Endodermal cell (in vitro differentiated cells): ENCODE data around the gene LRPAP1. TPM values are rescaled to one million over a fixed set of nuclear protein-coding genes. Genes with fewer than 3 reads are reported as not detected.

Source experiments
- DNase-seq: peaks from one replicate; pipeline ENCODE4 v3.0.0-alpha.2; 2017
- H3K27ac ChIP-seq: 2 replicates; pipeline ENCODE4 v1.5.1; 2013; ENCODE audit warnings: mild to moderate bottlenecking, low read depth, low read length, moderate library complexity
- H3K27me3 ChIP-seq: 2 replicates; pipeline ENCODE4 v1.6.1; 2013; ENCODE audit warnings: mild to moderate bottlenecking, low read length, moderate library complexity; ENCODE audit not compliant: insufficient read depth, control insufficient read depth, poor library complexity, severe bottlenecking
- H3K36me3 ChIP-seq: 2 replicates; pipeline ENCODE4 v1.7.0; 2013; ENCODE audit warnings: mild to moderate bottlenecking, low read length, moderate library complexity; ENCODE audit not compliant: control insufficient read depth, insufficient read depth
- H3K4me1 ChIP-seq: one replicate; pipeline ENCODE4 v1.7.0; 2013; ENCODE audit warnings: low read length; ENCODE audit not compliant: control insufficient read depth, insufficient read depth
- H3K4me3 ChIP-seq: 2 replicates; pipeline ENCODE4 v1.5.1; 2013; ENCODE audit warnings: mild to moderate bottlenecking, low read length, moderate library complexity
- H3K9ac ChIP-seq: 2 replicates; pipeline ENCODE4 v1.6.1; 2013; ENCODE audit warnings: mild to moderate bottlenecking, low read length, moderate library complexity; ENCODE audit not compliant: poor library complexity, severe bottlenecking; ENCODE audit errors: extremely low read depth
- H3K9me3 ChIP-seq: 2 replicates; pipeline ENCODE4 v1.6.1; 2013; ENCODE audit warnings: mild to moderate bottlenecking, low read length, moderate library complexity; ENCODE audit not compliant: control insufficient read depth
- H3K27ac Mint-ChIP-seq: 2 replicates; pipeline ENCODE4 v1.8.0; 2020; ENCODE audit warnings: mixed read lengths
- H3K27me3 Mint-ChIP-seq: 2 replicates; pipeline ENCODE4 v1.8.0; 2021; ENCODE audit warnings: mild to moderate bottlenecking, mixed read lengths; ENCODE audit not compliant: insufficient read depth
- H3K36me3 Mint-ChIP-seq: 2 replicates; pipeline ENCODE4 v1.8.0; 2020; ENCODE audit warnings: low read depth, mixed read lengths
- H3K4me1 Mint-ChIP-seq: 2 replicates; pipeline ENCODE4 v1.8.0; 2020; ENCODE audit warnings: mixed read lengths
- H3K4me3 Mint-ChIP-seq: 2 replicates; pipeline ENCODE4 v1.8.0; 2020; ENCODE audit warnings: mild to moderate bottlenecking, moderate library complexity, mixed read lengths
- H3K9me3 Mint-ChIP-seq: 2 replicates; pipeline ENCODE4 v1.8.0; 2020; ENCODE audit warnings: mild to moderate bottlenecking, mixed read lengths
- WGBS, 2 experiments: methylation state at CpG; one replicate each; pipeline versions ENCODE4 v1.1.5 to v1.1.7; 2013; ENCODE audit warnings: missing lambda C conversion rate in 2 of 2, mixed read lengths in 1 of 2; ENCODE audit not compliant: insufficient coverage in 1 of 2, insufficient read length in 1 of 2; 5-methylcytosine and 5-hydroxymethylcytosine counted together
- total RNA-seq, 2 donors: library from RNA; stranded (reverse); fragmentation: NEBNext Ultra II Directional in 1 of 2; extraction: Animal tissue kit (Norgen Biotek cat#: 25700) in 1 of 2; gene quantifications; 2 replicates in 1 of 2; 3 replicates in 1 of 2; pipeline ENCODE4 v1.2.1, GENCODE V29; 2021
- TF ChIP-seq, protein P1 (sequence below): fragments of 200-600 bp; sonication (generic); conservative IDR thresholded peaks from 2 replicates; pipeline ENCODE4 v1.5.0; 2021; ENCODE audit warnings: antibody characterized with exemption, mild to moderate bottlenecking

Gene LRPAP1
- total RNA-seq, 2 donors from 2014 or later, result 111 to 129 TPM

DNA sequence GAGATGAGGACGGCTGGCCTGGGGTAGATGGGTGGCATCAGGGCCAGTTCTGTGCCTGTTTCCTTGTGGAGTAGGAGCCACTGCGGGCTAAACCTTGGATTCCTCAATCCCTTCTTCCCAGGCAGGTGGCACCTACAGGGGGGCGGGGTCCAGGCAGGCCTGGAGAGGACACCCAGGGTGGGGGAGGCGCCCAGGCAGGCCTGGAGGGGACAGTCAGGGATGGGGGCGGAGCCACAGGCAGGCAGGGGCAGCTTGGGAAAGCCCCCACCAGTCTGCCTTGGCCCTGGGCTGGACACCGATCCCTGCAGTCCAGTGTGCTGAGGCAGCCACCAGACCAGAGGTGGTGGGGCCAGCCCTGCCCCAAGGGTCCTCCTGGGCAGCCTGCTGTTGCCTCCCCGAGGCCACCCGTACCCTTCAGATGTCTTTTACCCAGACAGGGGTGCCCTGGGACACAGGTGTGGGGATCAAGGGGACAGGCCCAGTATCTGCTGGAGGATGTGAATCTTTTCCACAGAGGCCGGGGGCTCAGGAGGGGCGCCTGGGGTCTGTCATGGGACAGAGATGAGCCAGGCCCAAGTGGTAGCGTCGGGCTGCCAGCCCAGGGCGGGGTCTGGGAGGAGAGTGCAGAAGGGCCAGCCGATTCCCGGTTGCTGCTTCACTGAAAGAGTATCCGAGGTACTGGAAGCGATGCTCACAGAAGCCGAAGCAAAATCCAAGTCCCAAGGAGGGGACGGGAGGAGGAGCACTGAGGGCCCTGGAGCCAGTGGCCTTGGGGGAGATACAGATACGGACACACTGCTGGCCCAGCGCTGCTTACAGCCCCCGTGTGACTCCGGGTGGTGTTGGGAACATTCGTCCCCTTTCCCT, 34.5 kb downstream of the LRPAP1 start:
- WGBS, 2 experiments, result 92 to 93% methylated on average over 16 to 24 of the region's 24 CpGs
- Mint-ChIP-seq H3K27me3 (peaks cover 36% of the 10 kb centered on the region), H3K4me1 (peaks cover 3% of the 10 kb centered on the region), H3K27ac (no peak overlapping the region), H3K9me3 (no peaks in the 10 kb centered on the region), H3K36me3 (peaks cover 3% of the 10 kb centered on the region), H3K4me3 (no peak overlapping the region)
- peak; percentile 51 for DNase-seq
- Histone ChIP-seq H3K9ac (no peak overlapping the region), H3K27ac (no peak overlapping the region), H3K9me3 (no peaks in the 10 kb centered on the region), H3K4me1 (peaks cover 12% of the 10 kb centered on the region), H3K4me3 (no peak overlapping the region), H3K36me3 (no peaks in the 10 kb centered on the region), H3K27me3 (peaks cover 1% of the 10 kb centered on the region)
- TF ChIP-seq, protein P1, sequence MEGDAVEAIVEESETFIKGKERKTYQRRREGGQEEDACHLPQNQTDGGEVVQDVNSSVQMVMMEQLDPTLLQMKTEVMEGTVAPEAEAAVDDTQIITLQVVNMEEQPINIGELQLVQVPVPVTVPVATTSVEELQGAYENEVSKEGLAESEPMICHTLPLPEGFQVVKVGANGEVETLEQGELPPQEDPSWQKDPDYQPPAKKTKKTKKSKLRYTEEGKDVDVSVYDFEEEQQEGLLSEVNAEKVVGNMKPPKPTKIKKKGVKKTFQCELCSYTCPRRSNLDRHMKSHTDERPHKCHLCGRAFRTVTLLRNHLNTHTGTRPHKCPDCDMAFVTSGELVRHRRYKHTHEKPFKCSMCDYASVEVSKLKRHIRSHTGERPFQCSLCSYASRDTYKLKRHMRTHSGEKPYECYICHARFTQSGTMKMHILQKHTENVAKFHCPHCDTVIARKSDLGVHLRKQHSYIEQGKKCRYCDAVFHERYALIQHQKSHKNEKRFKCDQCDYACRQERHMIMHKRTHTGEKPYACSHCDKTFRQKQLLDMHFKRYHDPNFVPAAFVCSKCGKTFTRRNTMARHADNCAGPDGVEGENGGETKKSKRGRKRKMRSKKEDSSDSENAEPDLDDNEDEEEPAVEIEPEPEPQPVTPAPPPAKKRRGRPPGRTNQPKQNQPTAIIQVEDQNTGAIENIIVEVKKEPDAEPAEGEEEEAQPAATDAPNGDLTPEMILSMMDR, result no peak

DNA sequence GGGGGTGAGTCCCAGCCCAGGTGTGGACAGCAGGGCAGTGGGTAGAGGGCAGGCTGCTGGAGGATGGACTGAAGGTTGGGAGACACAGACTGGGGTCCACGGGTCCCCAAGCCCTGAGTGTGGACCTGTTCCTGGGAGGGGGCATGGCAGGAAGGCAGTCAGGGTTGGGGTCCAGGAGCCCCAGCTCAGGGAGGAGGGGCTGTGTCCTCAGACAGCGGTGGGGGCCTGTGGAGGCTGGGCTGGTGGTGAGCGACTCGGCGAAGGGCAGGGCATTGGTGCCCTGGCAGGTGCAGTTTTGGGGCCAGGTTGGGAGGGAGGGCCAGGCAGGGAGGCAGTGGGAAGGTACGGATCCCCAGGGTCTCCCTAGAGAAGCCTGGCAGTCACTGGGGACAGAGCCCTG, 35.1 kb downstream of the LRPAP1 start:
- Mint-ChIP-seq H3K9me3 (no peaks in the 10 kb centered on the region), H3K27me3 (peaks cover 42% of the 10 kb centered on the region), H3K4me1 (peaks cover 3% of the 10 kb centered on the region), H3K36me3 (peaks cover 3% of the 10 kb centered on the region), H3K4me3 (no peak overlapping the region), H3K27ac (no peak overlapping the region)
- Histone ChIP-seq H3K9me3 (no peaks in the 10 kb centered on the region), H3K27me3 (peaks cover 8% of the 10 kb centered on the region), H3K36me3 (no peaks in the 10 kb centered on the region), H3K27ac (no peak overlapping the region), H3K4me1 (peaks cover 12% of the 10 kb centered on the region), H3K9ac (no peak overlapping the region), H3K4me3 (no peak overlapping the region)
- DNase-seq, result peak; percentile 43
- TF ChIP-seq, protein P1, result no peak
- 96 to 100% methylated on average over 1 to 6 of the region's 6 CpGs for WGBS, 2 experiments

DNA sequence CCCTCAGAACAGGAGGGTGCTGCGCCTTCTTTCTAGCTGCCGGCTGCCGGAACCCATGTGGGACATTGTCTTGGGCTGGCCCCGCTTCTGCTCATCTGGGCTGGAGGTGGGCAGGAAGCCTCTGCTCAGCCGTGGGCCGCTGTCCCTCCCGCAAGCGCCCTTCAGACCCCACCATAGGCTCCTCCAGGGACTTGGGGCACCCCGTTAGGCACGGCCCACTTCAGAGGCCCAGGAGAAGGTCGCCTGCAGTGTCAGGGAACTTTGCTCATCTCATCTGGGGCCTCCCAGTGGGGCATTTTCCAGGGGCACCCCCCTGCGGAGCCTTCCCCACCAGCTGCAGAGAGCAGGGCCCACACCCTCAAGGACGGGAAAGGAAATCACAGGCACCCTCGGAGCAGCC, 36.2 kb downstream of the LRPAP1 start:
- WGBS, 2 experiments, result 89 to 91% methylated on average over 10 to 14 of the region's 14 CpGs

More for the DNA sequence above, 36.2 kb downstream of the LRPAP1 start:
- H3K4me3 ChIP-seq, result no peak overlapping the region
- TF ChIP-seq, protein P1, result no peak
- H3K9me3 Mint-ChIP-seq, result no peaks in the 10 kb centered on the region
- no peak overlapping the region for H3K4me3 Mint-ChIP-seq
- no peak overlapping the region for H3K9ac ChIP-seq
- no peak overlapping the region for H3K27ac ChIP-seq
- peaks cover 1% of the 10 kb centered on the region for H3K36me3 Mint-ChIP-seq
- DNase-seq, result peak; percentile 42
- peaks cover 3% of the 10 kb centered on the region for H3K4me1 Mint-ChIP-seq
- peaks cover 12% of the 10 kb centered on the region for H3K4me1 ChIP-seq
- H3K27me3 Mint-ChIP-seq, result peaks cover 53% of the 10 kb centered on the region
- H3K27me3 ChIP-seq, result peaks cover 19% of the 10 kb centered on the region
- no peaks in the 10 kb centered on the region for H3K9me3 ChIP-seq
- H3K27ac Mint-ChIP-seq, result no peak overlapping the region
- no peaks in the 10 kb centered on the region for H3K36me3 ChIP-seq
